Type B pancreatic cell (in vitro differentiated cells): ENCODE data around the gene SSTR1. TPM values are rescaled to one million over a fixed set of nuclear protein-coding genes. Genes with fewer than 3 reads are reported as not detected.
"Not testable (repeated sequence)": the region's sequence is repeated elsewhere in the genome, so short reads cannot be mapped to it uniquely, and the experiment has no call there.

Experiments used
- DNase-seq: peaks from one replicate; pipeline ENCODE4 v3.0.0; 2021; ENCODE audit warnings: mixed read lengths; ENCODE audit not compliant: unreplicated experiment; ENCODE audit errors: extremely low spot score
- H3K27ac Mint-ChIP-seq: 2 replicates; pipeline ENCODE4 v1.8.0; 2021; ENCODE audit warnings: mild to moderate bottlenecking, mixed read lengths
- H3K27me3 Mint-ChIP-seq: 2 replicates; pipeline ENCODE4 v1.8.0; 2021; ENCODE audit warnings: mixed read lengths
- H3K36me3 Mint-ChIP-seq: 2 replicates; pipeline ENCODE4 v1.8.0; 2021; ENCODE audit warnings: mixed read lengths
- H3K4me1 Mint-ChIP-seq: one replicate; pipeline ENCODE4 v1.8.0; 2021; ENCODE audit warnings: mixed read lengths; ENCODE audit not compliant: unreplicated experiment
- H3K4me3 Mint-ChIP-seq: 2 replicates; pipeline ENCODE4 v1.8.0; 2021; ENCODE audit warnings: mild to moderate bottlenecking, mixed read lengths
- H3K9me3 Mint-ChIP-seq: 2 replicates; pipeline ENCODE4 v1.8.0; 2021; ENCODE audit warnings: mixed read lengths
- CTCF ChIP-seq: fragments of 200-600 bp; sonication (generic); conservative IDR thresholded peaks from 2 replicates; pipeline ENCODE4 v1.5.0; 2021; ENCODE audit warnings: antibody characterized with exemption, mild to moderate bottlenecking
- total RNA-seq: library from RNA; stranded (reverse); gene quantifications from 2 replicates; pipeline ENCODE4 v1.2.1, GENCODE V29; 2021; ENCODE audit warnings: low replicate concordance

Gene SSTR1
- total RNA-seq, 1 donor from 2014 or later: 11.0 TPM

- H3K4me3 Mint-ChIP-seq: no peak overlapping the region
- peaks cover 4% of the 10 kb centered on the region for H3K36me3 Mint-ChIP-seq
- no peak for TF ChIP-seq CTCF
- no peak overlapping the region for H3K27ac Mint-ChIP-seq
- DNase-seq: no peak
- H3K27me3 Mint-ChIP-seq: peaks cover 51% of the 10 kb centered on the region
- H3K4me1 Mint-ChIP-seq: no peaks in the 10 kb centered on the region
- no peaks in the 10 kb centered on the region for H3K9me3 Mint-ChIP-seq
These were observed 20.2 kb upstream of the SSTR1 start for GRCh38 chr14:38187528-38187927.

- Mint-ChIP-seq H3K27me3 (peaks cover 69% of the 10 kb centered on the region), H3K4me1 (no peaks in the 10 kb centered on the region), H3K36me3 (peaks cover 4% of the 10 kb centered on the region), H3K4me3 (no peak overlapping the region), H3K9me3 (no peaks in the 10 kb centered on the region), H3K27ac (no peak overlapping the region)
- DNase-seq: no peak
- TF ChIP-seq CTCF: no peak
These were observed 17.6 kb upstream of the SSTR1 start for GRCh38 chr14:38189930-38190726.

GRCh38 chr14:38190846-38191245 lies 16.9 kb upstream of the SSTR1 start:
- DNase-seq, H3K36me3 Mint-ChIP-seq, H3K4me1 Mint-ChIP-seq, H3K9me3 Mint-ChIP-seq, H3K4me3 Mint-ChIP-seq, H3K27ac Mint-ChIP-seq: not testable (repeated sequence)
- H3K27me3 Mint-ChIP-seq: peaks cover 70% of the 10 kb centered on the region

- not testable (repeated sequence) for H3K27ac Mint-ChIP-seq, H3K9me3 Mint-ChIP-seq, H3K4me3 Mint-ChIP-seq, H3K36me3 Mint-ChIP-seq, DNase-seq, H3K4me1 Mint-ChIP-seq
- H3K27me3 Mint-ChIP-seq: peaks cover 71% of the 10 kb centered on the region
These were observed 16.2 kb upstream of the SSTR1 start for GRCh38 chr14:38191491-38191890.

GRCh38 chr14:38197001-38197783 lies 10.5 kb upstream of the SSTR1 start:
- TF ChIP-seq CTCF: peak; percentile 83
- no peaks in the 10 kb centered on the region for H3K9me3 Mint-ChIP-seq
- H3K4me3 Mint-ChIP-seq: no peak overlapping the region
- DNase-seq: no peak
- H3K27me3 Mint-ChIP-seq: peaks cover 39% of the 10 kb centered on the region
- no peak overlapping the region for H3K27ac Mint-ChIP-seq
- peaks cover 3% of the 10 kb centered on the region for H3K36me3 Mint-ChIP-seq
- no peaks in the 10 kb centered on the region for H3K4me1 Mint-ChIP-seq

- Mint-ChIP-seq H3K36me3 (no peaks in the 10 kb centered on the region), H3K27ac (no peak overlapping the region), H3K9me3 (no peaks in the 10 kb centered on the region), H3K4me3 (no peak overlapping the region), H3K27me3 (peaks cover 38% of the 10 kb centered on the region), H3K4me1 (no peaks in the 10 kb centered on the region)
- DNase-seq: no peak
- TF ChIP-seq CTCF: no peak
These were observed 9.8 kb upstream of the SSTR1 start for GRCh38 chr14:38197784-38198335.
